Measurements from ENCODE around the gene C17orf75. TPM values are rescaled to one million over a fixed set of nuclear protein-coding genes. Genes with fewer than 3 reads are reported as not detected.

C17orf75 gene
- total and polyA plus RNA-seq, 2 of the 8 experiments (the other 6 are each of a cell fraction or from before 2014, with no cell fraction given), result 15.8 to 42.6 TPM

DNA sequence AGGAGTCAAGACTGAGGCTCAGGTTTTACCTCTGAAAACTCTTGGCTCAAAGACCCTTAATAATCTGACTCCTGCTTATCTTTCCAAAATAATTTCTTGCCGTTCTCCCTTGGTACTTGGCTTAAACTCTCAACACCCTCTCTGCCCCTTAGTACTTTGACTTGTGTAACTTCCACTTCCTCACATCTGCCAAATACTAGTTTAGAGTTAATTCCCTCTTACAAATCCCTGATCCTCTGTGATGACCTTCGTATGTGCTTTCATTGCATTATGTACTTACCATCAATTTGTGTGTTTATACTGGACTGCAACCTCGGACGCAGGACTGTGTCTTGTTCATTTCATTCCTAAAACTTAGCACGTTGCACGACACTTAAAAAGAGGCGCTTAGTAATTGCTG, 43.1 kb upstream of the C17orf75 start:
- H3K9ac ChIP-seq (replicated peaks in 1 of 4; ENCODE audit: extremely low read depth in 1 of 4, low read depth in 3 of 4, low read length in 3 of 4), result no peak overlapping the region
- no peak overlapping the region for H4K5ac ChIP-seq (ENCODE audit: insufficient read length, low read depth, low read length)
- no peak overlapping the region for H2AK5ac ChIP-seq (ENCODE audit: low read depth, low read length)
- no peaks in the 10 kb centered on the region for H3K4me1 ChIP-seq (replicated peaks in 1 of 4; ENCODE audit: control insufficient read depth in 3 of 4, insufficient read depth in 4 of 4, low read length in 3 of 4)
- no peak overlapping the region for H4K91ac ChIP-seq (replicated peaks; ENCODE audit: insufficient read length, low read length)
- no peak overlapping the region for H3K56ac ChIP-seq (replicated peaks; ENCODE audit: insufficient read length, low read depth, low read length)
- ChIA-PET POLR2A (ENCODE audit: partially characterized antibody) (interaction anchor here (0.8 to 2.7 kb wide), 7 partner anchors 11 to 60 kb away, joined by 3 to 10 read pairs (median 5); partner anchors contain the start of gene PSMD11), CTCF (ENCODE audit: partially characterized antibody) (no interaction called here)
- DNase-seq (ENCODE audit: low read depth in 1 of 2, low spot score in 2 of 2) (no peak), FAIRE-seq (no peak)
- no peak overlapping the region for H2BK15ac ChIP-seq (ENCODE audit: low read length)
- no peak overlapping the region for H3K27ac ChIP-seq (ENCODE audit: low read depth, low read length)
- H4K8ac ChIP-seq (ENCODE audit: extremely low read depth, insufficient read depth, low read length), result no peak overlapping the region
- H3K9me3 ChIP-seq (ENCODE audit: insufficient read depth in 2 of 2, low read depth in 1 of 2, low read length in 1 of 2), result no peaks in the 10 kb centered on the region
- H3K36me3 ChIP-seq (ENCODE audit: control insufficient read depth in 2 of 4, insufficient read depth in 4 of 4, low read length in 3 of 4), result peaks cover 0 to 23% (median 7%) of the 10 kb centered on the region in 4 experiments; a peak in 5 of 8 replicates
- H3K14ac ChIP-seq (ENCODE audit: insufficient read length), result no peak overlapping the region
- no peak overlapping the region for H2BK20ac ChIP-seq (ENCODE audit: low read length)
- no peaks in the 10 kb centered on the region for H4K20me1 ChIP-seq (replicated peaks in 1 of 2; ENCODE audit: control insufficient read depth in 1 of 2, insufficient read depth in 2 of 2, low read length in 2 of 2)
- no peak overlapping the region for H3K4ac ChIP-seq (replicated peaks; ENCODE audit: insufficient read length, low read depth, low read length)
- no peaks in the 10 kb centered on the region for H3K79me2 ChIP-seq (ENCODE audit: control insufficient read depth in 1 of 2, insufficient read depth in 2 of 2, low read length in 2 of 2)
- no peaks in the 10 kb centered on the region for H3K23me2 ChIP-seq (ENCODE audit: low read depth, low read length)
- WGBS, 2 experiments (ENCODE audit: extremely low coverage in 1 of 2, insufficient coverage in 1 of 2, insufficient read length in 1 of 2, insufficient replicate concordance in 2 of 2, low coverage in 1 of 2, low lambda C conversion rate in 2 of 2, missing lambda C conversion rate in 1 of 2), result 94% methylated on average over 7 of the region's 7 CpGs; no CpG with 5 or more reads in 1 of the 2 experiments
- H3K18ac ChIP-seq (ENCODE audit: extremely low read depth, low read length), result no peak overlapping the region
- no peak overlapping the region for H2BK120ac ChIP-seq (replicated peaks; ENCODE audit: low read depth, low read length)
- no peak overlapping the region for H3K23ac ChIP-seq (ENCODE audit: insufficient read length)
- H3K27me3 ChIP-seq (replicated peaks in 1 of 4; ENCODE audit: control insufficient read depth in 3 of 4, extremely low read depth in 1 of 4, insufficient read depth in 3 of 4, low read length in 3 of 4), result no peaks in the 10 kb centered on the region
- H2AFZ ChIP-seq (ENCODE audit: low read length), result no peak overlapping the region
- no peak overlapping the region for H3K4me3 ChIP-seq (ENCODE audit: extremely low read depth in 1 of 4, insufficient read depth in 2 of 4, low read depth in 3 of 4, low read length in 4 of 4)
- H2BK12ac ChIP-seq (ENCODE audit: low read depth, low read length), result no peak overlapping the region
- no peak for TF ChIP-seq CHD2 (IDR thresholded peaks at IDR 0.05; ENCODE audit: low read length)
- no peaks in the 10 kb centered on the region for H3K79me1 ChIP-seq (ENCODE audit: low read depth, low read length)
- H3K4me2 ChIP-seq (ENCODE audit: insufficient read depth in 1 of 2, low read depth in 2 of 2, low read length in 2 of 2), result no peak overlapping the region
- H2BK5ac ChIP-seq (ENCODE audit: low read depth, low read length), result no peak overlapping the region
